Neuronal stem cell (in vitro differentiated cells): ENCODE measurements around the gene CERS1. TPM values are rescaled to one million over a fixed set of nuclear protein-coding genes. Genes with fewer than 3 reads are reported as not detected.

Source experiments
- DNase-seq: peaks from one replicate; pipeline ENCODE4 v3.0.0-alpha.2; 2013; ENCODE audit warnings: low spot score
- H2AFZ ChIP-seq: one replicate; pipeline ENCODE4 v1.6.1; 2013; ENCODE audit warnings: mild to moderate bottlenecking, low read length, inconsistent platforms
- H2AK5ac ChIP-seq: 2 replicates; pipeline ENCODE4 v1.6.1; 2013; ENCODE audit warnings: low read depth, mild to moderate bottlenecking, inconsistent platforms, low read length, moderate library complexity, mixed read lengths
- H2BK120ac ChIP-seq: 2 replicates; pipeline ENCODE4 v1.6.1; 2013; ENCODE audit warnings: low read depth, mild to moderate bottlenecking, inconsistent platforms, low read length, moderate library complexity, mixed read lengths
- H2BK12ac ChIP-seq: one replicate; pipeline ENCODE4 v1.6.1; 2013; ENCODE audit warnings: low read length, inconsistent platforms
- H2BK15ac ChIP-seq: 2 replicates; pipeline ENCODE4 v1.6.1; 2013; ENCODE audit warnings: mild to moderate bottlenecking, low read length, inconsistent platforms, mixed read lengths
- H2BK5ac ChIP-seq: one replicate; pipeline ENCODE4 v1.6.1; 2013; ENCODE audit warnings: inconsistent platforms, mild to moderate bottlenecking, low read length, moderate library complexity
- H3K14ac ChIP-seq: one replicate; pipeline ENCODE4 v1.6.1; 2013; ENCODE audit warnings: low read length, inconsistent platforms
- H3K18ac ChIP-seq: 2 replicates; pipeline ENCODE4 v1.6.1; 2013; ENCODE audit warnings: low read length, inconsistent platforms
- H3K23ac ChIP-seq: 2 replicates; pipeline ENCODE4 v1.6.1; 2013; ENCODE audit warnings: low read depth, mild to moderate bottlenecking, mixed read lengths, low read length, inconsistent platforms; ENCODE audit not compliant: poor library complexity
- H3K27ac ChIP-seq: replicated peaks from 3 replicates; pipeline ENCODE4 v1.5.1; 2013; ENCODE audit warnings: low read length, inconsistent platforms
- H3K27me3 ChIP-seq, 3 experiments: 2 replicates each; pipeline ENCODE4 v1.6.1; 2013; ENCODE audit warnings: low read length in 3 of 3, mild to moderate bottlenecking in 2 of 3, inconsistent platforms in 1 of 3, low read depth in 1 of 3, mixed read lengths in 1 of 3, moderate library complexity in 1 of 3; ENCODE audit not compliant: control insufficient read depth in 3 of 3, insufficient read depth in 3 of 3
- H3K36me3 ChIP-seq, 2 donors: replicated peaks in 1 of 2; 2 replicates each; pipeline ENCODE4 v1.6.1; 2013; ENCODE audit warnings: low read length in 2 of 2; ENCODE audit not compliant: control insufficient read depth in 2 of 2, insufficient read depth in 2 of 2
- H3K4ac ChIP-seq: 2 replicates; pipeline ENCODE4 v1.6.1; 2013; ENCODE audit warnings: inconsistent platforms, mild to moderate bottlenecking, low read length, moderate library complexity
- H3K4me1 ChIP-seq, 2 donors: 1 replicate in 1 of 2; 2 replicates in 1 of 2; pipeline ENCODE4 v1.6.1; 2013; ENCODE audit warnings: low read length in 2 of 2, low read depth in 1 of 2; ENCODE audit not compliant: control insufficient read depth in 2 of 2, insufficient read depth in 1 of 2
- H3K4me2 ChIP-seq: one replicate; pipeline ENCODE4 v1.6.1; 2013; ENCODE audit warnings: mild to moderate bottlenecking, low read length, inconsistent platforms; ENCODE audit not compliant: insufficient read depth, poor library complexity, severe bottlenecking
- H3K4me3 ChIP-seq, 2 donors: 2 replicates each; pipeline ENCODE4 v1.5.1; 2013; ENCODE audit warnings: low read length in 2 of 2, mild to moderate bottlenecking in 2 of 2, inconsistent platforms in 1 of 2, moderate library complexity in 1 of 2
- H3K79me1 ChIP-seq: one replicate; pipeline ENCODE4 v1.6.1; 2013; ENCODE audit warnings: low read depth, mild to moderate bottlenecking, inconsistent platforms, low read length, moderate library complexity
- H3K9ac ChIP-seq: one replicate; pipeline ENCODE4 v1.6.1; 2013; ENCODE audit warnings: mild to moderate bottlenecking, low read depth, low read length, inconsistent platforms; ENCODE audit not compliant: poor library complexity
- H3K9me3 ChIP-seq, 2 donors: replicated peaks in 1 of 2; 2 replicates each; pipeline versions ENCODE3 to v1.6.1; 2013; ENCODE audit warnings: low read length in 2 of 2, mild to moderate bottlenecking in 2 of 2, inconsistent platforms in 1 of 2, low read depth in 1 of 2, mixed read lengths in 1 of 2, moderate library complexity in 1 of 2; ENCODE audit not compliant: control insufficient read depth in 2 of 2, insufficient read depth in 1 of 2
- H4K8ac ChIP-seq: one replicate; pipeline ENCODE4 v1.6.1; 2013; ENCODE audit warnings: low read depth, mild to moderate bottlenecking, inconsistent platforms, low read length, moderate library complexity
- H4K91ac ChIP-seq: one replicate; pipeline ENCODE4 v1.6.1; 2013; ENCODE audit warnings: low read length, low read depth, mild to moderate bottlenecking, inconsistent platforms; ENCODE audit not compliant: poor library complexity
- WGBS, 2 donors: extraction: QIAGEN DNeasy Blood & Tissue Kit; methylation state at CpG; one replicate each; pipeline ENCODE4 v1.1.7; 2013; ENCODE audit warnings: missing lambda C conversion rate in 2 of 2, mixed read lengths in 1 of 2; ENCODE audit not compliant: insufficient read length in 2 of 2, insufficient replicate concordance in 1 of 2; ENCODE audit errors: extremely low coverage in 2 of 2; 5-methylcytosine and 5-hydroxymethylcytosine counted together
- polyA plus RNA-seq, 2 experiments: library from polyadenylated mRNA; stranded (reverse); fragments of 200-250 nt; gene quantifications; one replicate each; pipeline ENCODE4 v1.2.3, GENCODE V29; 2013

The CERS1 gene
- polyA plus RNA-seq (2013, experiment 1 of 2), result 17.4 TPM
- polyA plus RNA-seq (2013, experiment 2 of 2), result 17.0 TPM

GRCh38 chr19:18895824-18896341, at the start of gene CERS1:
Gene CERS1, minus strand, starts transcription at chr19:18896158. Its CDS starts 86 bp downstream, at chr19:18896072.
- Histone ChIP-seq H3K4me3 (peak within 1 kb of the TSS; percentile 84 to 98), H3K18ac (peak within 1 kb of the TSS; percentile 98), H3K9ac (peak within 1 kb of the TSS; percentile 96), H3K4ac (peak within 1 kb of the TSS; percentile 37), H4K8ac (peak within 1 kb of the TSS; percentile 82), H3K36me3 (peaks cover 10 to 44% of the 10 kb centered on the region in 2 donors), H3K4me2 (peak within 1 kb of the TSS; percentile 91), H3K4me1 (peaks cover 12 to 25% of the 10 kb centered on the region in 2 donors), H4K91ac (no peak within 1 kb of the TSS), H3K27ac (no peak within 1 kb of the TSS), H3K79me1 (peaks cover 2% of the 10 kb centered on the region), H2BK15ac (peak within 1 kb of the TSS; percentile 79), H2AK5ac (peak within 1 kb of the TSS; percentile 92), H2BK120ac (peak within 1 kb of the TSS; percentile 87), H2AFZ (peak within 1 kb of the TSS; percentile 91), H3K27me3 (peaks cover 0 to 6% (median 0%) of the 10 kb centered on the region in 3 experiments), H2BK12ac (peak within 1 kb of the TSS; percentile 90), H2BK5ac (peak within 1 kb of the TSS; percentile 82), H3K9me3 (peaks cover 0 to 4% of the 10 kb centered on the region in 2 donors), H3K23ac (peak within 1 kb of the TSS; percentile 80), H3K14ac (peak within 1 kb of the TSS; percentile 94)
- peak; percentile 54 for DNase-seq
- no CpG with 5 or more reads among the region's 89 CpGs for WGBS, 2 donors

GRCh38 chr19:18945297-18945696, 49.3 kb upstream of the CERS1 start:
- no peak overlapping the region for H3K4ac ChIP-seq
- no peak overlapping the region for H3K9ac ChIP-seq

GRCh38 chr19:18943465-18943864, 47.5 kb upstream of the CERS1 start:
- H3K9me3 ChIP-seq, result no peaks in the 10 kb centered on the region
- H2AFZ ChIP-seq, result no peak overlapping the region
- peaks cover 9% of the 10 kb centered on the region for H3K79me1 ChIP-seq
- peak overlapping the region; percentile 68 for H2AK5ac ChIP-seq
- H4K91ac ChIP-seq, result no peak overlapping the region
- no peak for DNase-seq
- H3K36me3 ChIP-seq, result peaks cover 9 to 20% of the 10 kb centered on the region in 2 donors
- H3K4me1 ChIP-seq, result peaks cover 11 to 12% of the 10 kb centered on the region in 2 donors
- WGBS, 2 donors, result no CpG with 5 or more reads among the region's 4 CpGs
- H4K8ac ChIP-seq, result no peak overlapping the region
- H2BK120ac ChIP-seq, result no peak overlapping the region
- H3K23ac ChIP-seq, result no peak overlapping the region
- no peak overlapping the region for H3K9ac ChIP-seq
- no peak overlapping the region for H2BK12ac ChIP-seq
- no peak overlapping the region for H3K27ac ChIP-seq
- no peak overlapping the region for H3K4me2 ChIP-seq
- no peak overlapping the region for H3K4me3 ChIP-seq
- no peak overlapping the region for H3K14ac ChIP-seq
- H3K27me3 ChIP-seq, result no peaks in the 10 kb centered on the region
- no peak overlapping the region for H3K4ac ChIP-seq
- no peak overlapping the region for H2BK15ac ChIP-seq
- no peak overlapping the region for H3K18ac ChIP-seq
- H2BK5ac ChIP-seq, result no peak overlapping the region

More at GRCh38 chr19:18945297-18945696, 49.3 kb upstream of the CERS1 start:
- Histone ChIP-seq H3K14ac (no peak overlapping the region), H2BK5ac (no peak overlapping the region), H2BK15ac (no peak overlapping the region), H2BK12ac (no peak overlapping the region), H3K27me3 (no peaks in the 10 kb centered on the region), H3K79me1 (peaks cover 2% of the 10 kb centered on the region), H2AFZ (no peak overlapping the region), H2AK5ac (no peak overlapping the region), H3K36me3 (peaks cover 6 to 10% of the 10 kb centered on the region in 2 donors), H3K4me3 (no peak overlapping the region), H4K91ac (no peak overlapping the region), H3K27ac (no peak overlapping the region), H4K8ac (no peak overlapping the region), H3K9me3 (no peaks in the 10 kb centered on the region), H3K18ac (no peak overlapping the region), H3K4me2 (no peak overlapping the region), H2BK120ac (no peak overlapping the region), H3K4me1 (peaks cover 6 to 7% of the 10 kb centered on the region in 2 donors), H3K23ac (no peak overlapping the region)
- no peak for DNase-seq
- WGBS, 2 donors, result no CpG with 5 or more reads among the region's 9 CpGs

GRCh38 chr19:18942692-18943091, 46.7 kb upstream of the CERS1 start:
- Histone ChIP-seq H3K4ac (no peak overlapping the region), H3K27me3 (no peaks in the 10 kb centered on the region), H3K4me2 (no peak overlapping the region), H3K4me3 (no peak overlapping the region), H2BK5ac (no peak overlapping the region), H3K27ac (no peak overlapping the region), H4K91ac (no peak overlapping the region), H2AFZ (no peak overlapping the region), H3K9ac (no peak overlapping the region), H2BK120ac (no peak overlapping the region), H2BK15ac (no peak overlapping the region), H4K8ac (no peak overlapping the region), H3K14ac (no peak overlapping the region), H3K79me1 (peaks cover 10% of the 10 kb centered on the region), H3K18ac (no peak overlapping the region), H3K4me1 (peaks cover 11 to 12% of the 10 kb centered on the region in 2 donors), H2BK12ac (no peak overlapping the region), H2AK5ac (no peak overlapping the region), H3K9me3 (no peaks in the 10 kb centered on the region), H3K36me3 (peaks cover 10 to 27% of the 10 kb centered on the region in 2 donors), H3K23ac (no peak overlapping the region)
- DNase-seq, result no peak
- WGBS, 2 donors, result no CpG with 5 or more reads among the region's 6 CpGs
